ENCODE results near the gene PLA2G6. TPM values are rescaled to one million over a fixed set of nuclear protein-coding genes. Genes with fewer than 3 reads are reported as not detected.

PLA2G6 gene
- total RNA-seq, 1 donor from 2014 or later = 7.9 TPM

GRCh38 chr22:38196791-38197419 lies 15.3 kb upstream of the PLA2G6 start:
- H3K36me3 ChIP-seq (ENCODE audit: control insufficient read depth, insufficient read depth, low read length) = no peaks in the 10 kb centered on the region
- FAIRE-seq = no peak
- TF ChIP-seq CTCF (IDR thresholded peaks at IDR 0.05; ENCODE audit: insufficient read depth, low read length, severe bottlenecking) = no peak
- no peak for DNase-seq (ENCODE audit: low read depth)
- no peak overlapping the region for H3K4me3 ChIP-seq (ENCODE audit: low read depth, low read length)
- H3K27me3 ChIP-seq (ENCODE audit: control insufficient read depth, insufficient read depth, low read length) = peaks cover 7% of the 10 kb centered on the region

GRCh38 chr22:38193580-38193979 lies 11.9 kb upstream of the PLA2G6 start:
- FAIRE-seq (no peak), DNase-seq (ENCODE audit: low read depth) (no peak)
- H3K4me3 ChIP-seq (ENCODE audit: low read depth, low read length) = no peak overlapping the region
- H3K27me3 ChIP-seq (ENCODE audit: control insufficient read depth, insufficient read depth, low read length) = peaks cover 7% of the 10 kb centered on the region
- H3K36me3 ChIP-seq (ENCODE audit: control insufficient read depth, insufficient read depth, low read length) = no peaks in the 10 kb centered on the region
- TF ChIP-seq CTCF (IDR thresholded peaks at IDR 0.05; ENCODE audit: insufficient read depth, low read length, severe bottlenecking) = no peak

- Histone ChIP-seq H3K4me3 (ENCODE audit: low read depth, low read length) (no peak overlapping the region), H3K27me3 (ENCODE audit: control insufficient read depth, insufficient read depth, low read length) (peaks cover 7% of the 10 kb centered on the region), H3K36me3 (ENCODE audit: control insufficient read depth, insufficient read depth, low read length) (no peaks in the 10 kb centered on the region)
- FAIRE-seq = no peak
- no peak for TF ChIP-seq CTCF (IDR thresholded peaks at IDR 0.05; ENCODE audit: insufficient read depth, low read length, severe bottlenecking)
- no peak for DNase-seq (ENCODE audit: low read depth)
Observed at GRCh38 chr22:38192475-38192863, 10.8 kb upstream of the PLA2G6 start.

GRCh38 chr22:38191731-38192474 lies 10.3 kb upstream of the PLA2G6 start:
- FAIRE-seq = peak; percentile 47

GRCh38 chr22:38191055-38191454 lies 9.4 kb upstream of the PLA2G6 start:
- FAIRE-seq = no peak
- peaks cover 7% of the 10 kb centered on the region for H3K27me3 ChIP-seq (ENCODE audit: control insufficient read depth, insufficient read depth, low read length)
- DNase-seq (ENCODE audit: low read depth) = no peak
- no peak overlapping the region for H3K4me3 ChIP-seq (ENCODE audit: low read depth, low read length)
- no peak for TF ChIP-seq CTCF (IDR thresholded peaks at IDR 0.05; ENCODE audit: insufficient read depth, low read length, severe bottlenecking)
- H3K36me3 ChIP-seq (ENCODE audit: control insufficient read depth, insufficient read depth, low read length) = no peaks in the 10 kb centered on the region

More at GRCh38 chr22:38191731-38192474, 10.3 kb upstream of the PLA2G6 start:
- Histone ChIP-seq H3K27me3 (ENCODE audit: control insufficient read depth, insufficient read depth, low read length) (peaks cover 7% of the 10 kb centered on the region), H3K4me3 (ENCODE audit: low read depth, low read length) (no peak overlapping the region), H3K36me3 (ENCODE audit: control insufficient read depth, insufficient read depth, low read length) (no peaks in the 10 kb centered on the region)
- no peak for TF ChIP-seq CTCF (IDR thresholded peaks at IDR 0.05; ENCODE audit: insufficient read depth, low read length, severe bottlenecking)
- DNase-seq (ENCODE audit: low read depth) = no peak
